WERI-Rb-1 (cell line): ENCODE data around the gene GDF11.
A peak's percentile ranks its signal among the peaks of the same experiment; 100 is the strongest.

Experiments
- DNase-seq: peaks from one replicate; pipeline ENCODE4 v3.0.0-alpha.2; 2020
- H3K27ac ChIP-seq: fragments of 250-450 bp; sonication (Bioruptor Pico); 2 replicates; pipeline ENCODE4 v1.5.1; 2020; ENCODE audit warnings: mild to moderate bottlenecking, moderate library complexity
- H3K27me3 ChIP-seq: fragments of 250-450 bp; sonication (Bioruptor Pico); 2 replicates; pipeline ENCODE4 v1.5.1; 2021; ENCODE audit warnings: mild to moderate bottlenecking, low read depth, moderate library complexity; ENCODE audit not compliant: insufficient read depth, severe bottlenecking
- H3K36me3 ChIP-seq: fragments of 250-450 bp; sonication (Bioruptor Pico); 2 replicates; pipeline ENCODE4 v1.5.1; 2020; ENCODE audit warnings: mild to moderate bottlenecking, moderate library complexity
- H3K4me3 ChIP-seq: 2 replicates; pipeline ENCODE4 v1.5.1; 2011; ENCODE audit warnings: low read depth, mild to moderate bottlenecking, control low read depth, low read length
- H3K9me3 ChIP-seq: fragments of 250-450 bp; sonication (Bioruptor Pico); 2 replicates; pipeline ENCODE4 v1.5.1; 2021; ENCODE audit warnings: mild to moderate bottlenecking, moderate library complexity; ENCODE audit not compliant: severe bottlenecking
- CTCF ChIP-seq: IDR thresholded peaks from 2 replicates; pipeline ENCODE4 v1.5.1; 2011; ENCODE audit warnings: low read depth, mild to moderate bottlenecking, control low read depth, inconsistent platforms, low read length

Gene GDF11

GRCh38 chr12:55742719-55743405 lies at the start of gene GDF11:
TSS of gene GDF11 (plus strand) at chr12:55743122. CDS start at chr12:55743317, 195 bp downstream.
- no peaks in the 10 kb centered on the region for H3K27me3 ChIP-seq
- peak within 1 kb of the TSS; percentile 79 for H3K4me3 ChIP-seq
- H3K9me3 ChIP-seq, result no peaks in the 10 kb centered on the region
- DNase-seq, result peak; percentile 89
- peaks cover 9% of the 10 kb centered on the region for H3K36me3 ChIP-seq
- H3K27ac ChIP-seq, result peak within 1 kb of the TSS; percentile 84
- TF ChIP-seq CTCF, result no peak

- no peaks in the 10 kb centered on the region for H3K9me3 ChIP-seq
- TF ChIP-seq CTCF, result no peak
- DNase-seq, result no peak
- H3K27ac ChIP-seq, result no peak overlapping the region
- no peaks in the 10 kb centered on the region for H3K27me3 ChIP-seq
- H3K36me3 ChIP-seq, result peaks cover 5% of the 10 kb centered on the region; the same call in 1 of the 2 replicates
- no peak overlapping the region for H3K4me3 ChIP-seq
Observed at GRCh38 chr12:55693323-55694187, 49.4 kb upstream of the GDF11 start.

GRCh38 chr12:55694188-55694515 lies 48.8 kb upstream of the GDF11 start:
- no peak overlapping the region for H3K4me3 ChIP-seq
- no peak overlapping the region for H3K27ac ChIP-seq
- no peaks in the 10 kb centered on the region for H3K9me3 ChIP-seq
- peaks cover 5% of the 10 kb centered on the region; the same call in 1 of the 2 replicates for H3K36me3 ChIP-seq
- no peak for DNase-seq
- no peaks in the 10 kb centered on the region for H3K27me3 ChIP-seq
- no peak for TF ChIP-seq CTCF

- Histone ChIP-seq H3K27me3 (no peaks in the 10 kb centered on the region), H3K9me3 (no peaks in the 10 kb centered on the region), H3K36me3 (peaks cover 5% of the 10 kb centered on the region; the same call in 1 of the 2 replicates), H3K27ac (no peak overlapping the region), H3K4me3 (no peak overlapping the region)
- no peak for TF ChIP-seq CTCF
- no peak for DNase-seq
Observed at GRCh38 chr12:55694651-55695050, 48.3 kb upstream of the GDF11 start.

- peaks cover 5% of the 10 kb centered on the region; the same call in 1 of the 2 replicates for H3K36me3 ChIP-seq
- DNase-seq, result no peak
- no peaks in the 10 kb centered on the region for H3K9me3 ChIP-seq
- no peak for TF ChIP-seq CTCF
- no peaks in the 10 kb centered on the region for H3K27me3 ChIP-seq
- H3K27ac ChIP-seq, result no peak overlapping the region
- no peak overlapping the region for H3K4me3 ChIP-seq
Observed at GRCh38 chr12:55695349-55695748, 47.6 kb upstream of the GDF11 start.
